Breast epithelium (tissue), 3 donors: ENCODE data around the gene RASGRF2.

Experiments used
- CTCF ChIP-seq, 3 donors: fragments of 450-650 bp; IDR thresholded peaks; one replicate each; pipeline ENCODE4 v1.5.1; 2016 to 2017; ENCODE audit warnings: antibody characterized with exemption in 3 of 3, mild to moderate bottlenecking in 3 of 3, moderate library complexity in 3 of 3
- POLR2A ChIP-seq: fragments of 450-650 bp; IDR thresholded peaks from one replicate; pipeline ENCODE4 v1.6.1; 2016; ENCODE audit warnings: antibody characterized with exemption, mild to moderate bottlenecking, moderate library complexity

DNA sequence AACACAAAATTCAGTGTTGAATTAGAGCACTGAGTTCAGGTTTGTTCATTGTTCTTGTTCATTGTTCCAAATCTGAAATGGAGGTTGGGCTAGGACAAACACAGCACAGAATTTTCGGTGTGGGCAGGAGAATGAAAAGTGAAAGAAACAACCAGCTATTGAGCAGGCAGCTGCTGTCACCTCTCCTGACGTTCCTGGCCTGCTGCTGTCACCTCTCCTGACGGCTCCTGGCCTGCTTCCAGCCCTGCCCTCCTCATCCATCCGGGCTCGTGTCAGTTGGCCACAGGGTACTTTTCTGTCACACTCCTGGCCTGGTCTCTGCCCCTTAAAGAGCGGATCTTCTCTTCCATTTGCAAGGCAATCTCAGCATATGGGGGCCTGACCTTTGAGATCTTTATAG, 227.7 kb downstream of the RASGRF2 start:
- TF ChIP-seq CTCF (IDR thresholded peaks at IDR 0.05) = no peak
- no peak for TF ChIP-seq POLR2A
